Urinary bladder (tissue), 4 donors: ENCODE data around the gene MMP17. TPM values are rescaled to one million over a fixed set of nuclear protein-coding genes. Genes with fewer than 3 reads are reported as not detected.

ENCODE experiments used
- DNase-seq: peaks from one replicate; pipeline ENCODE4 v3.0.0-alpha.2; 2015; ENCODE audit errors: extremely low spot score
- H3K27ac ChIP-seq: one replicate; pipeline ENCODE4 v1.5.1; 2013; ENCODE audit warnings: low read depth, mild to moderate bottlenecking, moderate library complexity
- H3K36me3 ChIP-seq: one replicate; pipeline ENCODE4 v1.6.1; 2013; ENCODE audit warnings: mild to moderate bottlenecking, moderate library complexity; ENCODE audit not compliant: insufficient read depth
- H3K4me1 ChIP-seq: one replicate; pipeline ENCODE4 v1.6.1; 2013; ENCODE audit warnings: mild to moderate bottlenecking, moderate library complexity; ENCODE audit not compliant: insufficient read depth
- H3K4me3 ChIP-seq: one replicate; pipeline ENCODE4 v1.5.1; 2013; ENCODE audit warnings: low read depth, low read length
- WGBS: extraction: QIAGEN DNeasy Blood & Tissue Kit; methylation state at CpG from one replicate; pipeline ENCODE4 v1.1.7; 2013; 5-methylcytosine and 5-hydroxymethylcytosine counted together
- polyA plus RNA-seq: library from polyadenylated mRNA; stranded (reverse); fragments of 200-250 nt; gene quantifications from one replicate; pipeline ENCODE4 v1.2.3, GENCODE V29; 2013
- total RNA-seq: library from RNA; depleted of rRNA; stranded (reverse); fragments of >200 nt; gene quantifications from one replicate; pipeline ENCODE4 v1.2.3, GENCODE V29; 2014
- donor health status: healthy with polysubstance abuse.
- donor health status: healthy.

MMP17 gene
- total and polyA plus RNA-seq, 2 donors, result 3.9 to 6.9 TPM

GRCh38 chr12:131830335-131830913 lies 2.2 kb downstream of the MMP17 start:
- under 1% methylated on average over 50 of the region's 50 CpGs for WGBS

GRCh38 chr12:131830914-131831571 lies 2.9 kb downstream of the MMP17 start:
- no peak for DNase-seq
- Histone ChIP-seq H3K27ac (peak overlapping the region; percentile 61), H3K4me1 (no peaks in the 10 kb centered on the region), H3K4me3 (peak overlapping the region; percentile 38), H3K36me3 (no peaks in the 10 kb centered on the region)
- 4% methylated on average over 33 of the region's 33 CpGs for WGBS

More at GRCh38 chr12:131830335-131830913, 2.2 kb downstream of the MMP17 start:
- DNase-seq, result peak; percentile 39
- Histone ChIP-seq H3K36me3 (no peaks in the 10 kb centered on the region), H3K4me3 (peak overlapping the region; percentile 38), H3K27ac (peak overlapping the region; percentile 75), H3K4me1 (no peaks in the 10 kb centered on the region)

- DNase-seq, result peak; percentile 18
- Histone ChIP-seq H3K4me1 (no peaks in the 10 kb centered on the region), H3K36me3 (no peaks in the 10 kb centered on the region), H3K27ac (peak overlapping the region; percentile 61), H3K4me3 (peak overlapping the region; percentile 38)
- whole genome bisulfite sequencing, result 18% methylated on average over 16 of the region's 16 CpGs
Measured at GRCh38 chr12:131831635-131832041, 3.4 kb downstream of the MMP17 start.

GRCh38 chr12:131832321-131833231 lies 4.4 kb downstream of the MMP17 start:
- H3K27ac ChIP-seq, result no peak overlapping the region
- H3K4me1 ChIP-seq, result no peaks in the 10 kb centered on the region
- H3K36me3 ChIP-seq, result no peaks in the 10 kb centered on the region
- 26% methylated on average over 31 of the region's 31 CpGs for WGBS
- DNase-seq, result no peak
- peak overlapping the region; percentile 10 for H3K4me3 ChIP-seq

GRCh38 chr12:131833288-131833895 lies 5.2 kb downstream of the MMP17 start:
- Histone ChIP-seq H3K4me3 (no peak overlapping the region), H3K36me3 (no peaks in the 10 kb centered on the region), H3K4me1 (no peaks in the 10 kb centered on the region), H3K27ac (no peak overlapping the region)
- no peak for DNase-seq
- WGBS, result 80% methylated on average over 23 of the region's 23 CpGs

- 48% methylated on average over 23 of the region's 23 CpGs for WGBS
- Histone ChIP-seq H3K4me3 (no peak overlapping the region), H3K36me3 (no peaks in the 10 kb centered on the region), H3K4me1 (no peaks in the 10 kb centered on the region), H3K27ac (no peak overlapping the region)
- DNase-seq, result no peak
Measured at GRCh38 chr12:131833896-131834641, 5.9 kb downstream of the MMP17 start.

GRCh38 chr12:131834798-131835615 lies 6.8 kb downstream of the MMP17 start:
- H3K4me3 ChIP-seq, result no peak overlapping the region
- 69% methylated on average over 20 of the region's 20 CpGs for WGBS

GRCh38 chr12:131835616-131836171 lies 7.5 kb downstream of the MMP17 start:
- H3K4me3 ChIP-seq, result no peak overlapping the region
- DNase-seq, result no peak
- H3K27ac ChIP-seq, result no peak overlapping the region
- 75% methylated on average over 7 of the region's 7 CpGs for WGBS
- H3K36me3 ChIP-seq, result no peaks in the 10 kb centered on the region
- no peaks in the 10 kb centered on the region for H3K4me1 ChIP-seq

More at GRCh38 chr12:131834798-131835615, 6.8 kb downstream of the MMP17 start:
- no peaks in the 10 kb centered on the region for H3K36me3 ChIP-seq
- H3K4me1 ChIP-seq, result no peaks in the 10 kb centered on the region
- DNase-seq, result no peak
- H3K27ac ChIP-seq, result no peak overlapping the region

- H3K36me3 ChIP-seq, result no peaks in the 10 kb centered on the region
- H3K27ac ChIP-seq, result no peak overlapping the region
- WGBS, result 60% methylated on average over 3 of the region's 3 CpGs
- H3K4me3 ChIP-seq, result no peak overlapping the region
- H3K4me1 ChIP-seq, result no peaks in the 10 kb centered on the region
- DNase-seq, result no peak
Measured at GRCh38 chr12:131836193-131836592, 8.0 kb downstream of the MMP17 start.

- WGBS, result 81% methylated on average over 13 of the region's 13 CpGs
- no peaks in the 10 kb centered on the region for H3K4me1 ChIP-seq
- DNase-seq, result no peak
- no peaks in the 10 kb centered on the region for H3K36me3 ChIP-seq
- no peak overlapping the region for H3K4me3 ChIP-seq
- H3K27ac ChIP-seq, result no peak overlapping the region
Measured at GRCh38 chr12:131836714-131837397, 8.7 kb downstream of the MMP17 start.

- H3K4me1 ChIP-seq, result no peaks in the 10 kb centered on the region
- H3K27ac ChIP-seq, result no peak overlapping the region
- DNase-seq, result no peak
- H3K36me3 ChIP-seq, result no peaks in the 10 kb centered on the region
- WGBS, result 89% methylated on average over 46 of the region's 46 CpGs
- no peak overlapping the region for H3K4me3 ChIP-seq
Measured at GRCh38 chr12:131840643-131841416, 12.6 kb downstream of the MMP17 start.
